OCI-LY3 (cell line): ENCODE results near the gene CRLF2.

ENCODE experiments used
- EZH2phosphoT487 ChIP-seq: fragments of 200-600 bp; shearing (Covaris generic); IDR thresholded peaks from 2 replicates; pipeline ENCODE4 v1.6.1; 2018; ENCODE audit warnings: antibody characterized with exemption, mixed run types, low read depth
- TF ChIP-seq, protein P1 (sequence below): fragments of 200-600, 300-600 bp; sonication (generic); IDR thresholded peaks from 2 replicates; pipeline ENCODE4 v1.5.1; 2014; ENCODE audit warnings: antibody characterized with exemption, low read length, low read depth

DNA sequence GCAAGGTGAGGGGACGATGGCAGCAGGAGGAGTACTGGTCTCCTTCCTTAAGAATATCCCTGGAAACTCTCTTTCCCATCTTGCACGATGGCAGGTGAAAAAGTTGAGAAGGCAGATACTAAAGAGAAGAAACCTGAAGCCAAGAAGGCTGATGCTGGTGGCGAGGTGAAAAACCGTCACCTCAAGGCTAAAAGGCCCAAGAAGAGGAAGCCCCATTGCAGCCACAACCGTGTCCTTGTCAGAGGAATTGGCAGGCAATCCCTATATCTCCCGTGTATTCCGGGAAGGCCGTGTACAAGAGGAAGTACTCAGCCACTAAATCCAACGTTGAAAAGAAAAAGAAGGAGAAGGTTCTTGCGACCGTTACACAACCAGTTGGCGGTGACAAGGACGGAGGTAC is 40.0 kb downstream of the CRLF2 start:
- TF ChIP-seq, protein P1, sequence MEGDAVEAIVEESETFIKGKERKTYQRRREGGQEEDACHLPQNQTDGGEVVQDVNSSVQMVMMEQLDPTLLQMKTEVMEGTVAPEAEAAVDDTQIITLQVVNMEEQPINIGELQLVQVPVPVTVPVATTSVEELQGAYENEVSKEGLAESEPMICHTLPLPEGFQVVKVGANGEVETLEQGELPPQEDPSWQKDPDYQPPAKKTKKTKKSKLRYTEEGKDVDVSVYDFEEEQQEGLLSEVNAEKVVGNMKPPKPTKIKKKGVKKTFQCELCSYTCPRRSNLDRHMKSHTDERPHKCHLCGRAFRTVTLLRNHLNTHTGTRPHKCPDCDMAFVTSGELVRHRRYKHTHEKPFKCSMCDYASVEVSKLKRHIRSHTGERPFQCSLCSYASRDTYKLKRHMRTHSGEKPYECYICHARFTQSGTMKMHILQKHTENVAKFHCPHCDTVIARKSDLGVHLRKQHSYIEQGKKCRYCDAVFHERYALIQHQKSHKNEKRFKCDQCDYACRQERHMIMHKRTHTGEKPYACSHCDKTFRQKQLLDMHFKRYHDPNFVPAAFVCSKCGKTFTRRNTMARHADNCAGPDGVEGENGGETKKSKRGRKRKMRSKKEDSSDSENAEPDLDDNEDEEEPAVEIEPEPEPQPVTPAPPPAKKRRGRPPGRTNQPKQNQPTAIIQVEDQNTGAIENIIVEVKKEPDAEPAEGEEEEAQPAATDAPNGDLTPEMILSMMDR, result no peak
- TF ChIP-seq EZH2phosphoT487, result no peak
